HCT116 (cell line): ENCODE results near the gene TMEM40. TPM values are rescaled to one million over a fixed set of nuclear protein-coding genes. Genes with fewer than 3 reads are reported as not detected.

Experiments used
- ATAC-seq: fragments of 200-7000 bp; cut with Tn5 transposase; 2 replicates; pipeline ENCODE4 v1.9.1; 2020; ENCODE audit warnings: mild to moderate bottlenecking, moderate library complexity
- BruUV-seq: library from RNA; stranded (reverse); fragments of 400-500 nt; replicated peaks from 2 replicates; lab custom pipeline; 2021; lab: Mats Ljungman, UMichigan
- CTCF ChIA-PET: fragments of 300-600 bp; sonication (Branson Sonifier 250); formaldehyde crosslinking; loops from one replicate; lab custom pipeline; 2021; ENCODE audit warnings: antibody characterized with exemption; lab: Charles Lee
- POLR2A ChIA-PET: fragments of 300-600, 350-600 bp; sonication (Branson Sonifier 250); formaldehyde crosslinking; loops from one replicate; lab custom pipeline; 2021; ENCODE audit warnings: antibody characterized with exemption; lab: Charles Lee
- RAD21 ChIA-PET, 2 experiments: fragments of 300-600 bp; sonication (Branson Sonifier 250); formaldehyde crosslinking; loops; one replicate each; lab custom pipeline; 2023; ENCODE audit warnings: low total read pairs in 2 of 2; ENCODE audit not compliant: uncharacterized antibody in 2 of 2, unreplicated experiment in 2 of 2, low non-redundant PET in 1 of 2; lab: Charles Lee
- DNase-seq: peaks from one replicate; pipeline ENCODE4 v3.0.0-alpha.2; 2010; ENCODE audit warnings: low read depth, low spot score
- H2AFZ ChIP-seq: fragments of 200-600 bp; shearing (Covaris generic), sonication (generic); 2 replicates; pipeline ENCODE4 v1.6.1; 2017; ENCODE audit warnings: low read depth, mixed run types, mixed read lengths, antibody characterized with exemption, low read length; ENCODE audit not compliant: poor library complexity, severe bottlenecking
- H3K27ac ChIP-seq: 2 replicates; pipeline ENCODE4 v1.5.1; 2012; ENCODE audit warnings: low read depth, low read length
- H3K27me3 ChIP-seq: fragments of 200-600 bp; sonication (generic); 2 replicates; pipeline ENCODE4 v1.6.1; 2016; ENCODE audit warnings: mixed run types, low read length, mixed read lengths; ENCODE audit not compliant: insufficient read depth
- H3K36me3 ChIP-seq, 2 experiments: fragments of 200-500 bp in 1 of 2; fragments of 200-600 bp in 1 of 2; sonication (Bioruptor generic) in 1 of 2; sonication (generic) in 1 of 2; 2 replicates each; pipeline versions ENCODE4 v1.5.1 to v1.6.1; 2014 to 2016; ENCODE audit warnings: low read length in 2 of 2, inconsistent platforms in 1 of 2, mixed read lengths in 1 of 2, mixed run types in 1 of 2; ENCODE audit not compliant: insufficient read depth in 2 of 2, control insufficient read depth in 1 of 2
- H3K4me1 ChIP-seq, 2 experiments: fragments of 200-600 bp in 1 of 2; sonication (generic) in 1 of 2; 2 replicates each; pipeline versions ENCODE4 v1.5.1 to v1.6.1; 2012 to 2017; ENCODE audit warnings: low read length in 2 of 2, inconsistent platforms in 1 of 2, mild to moderate bottlenecking in 1 of 2, mixed read lengths in 1 of 2, mixed run types in 1 of 2, moderate library complexity in 1 of 2; ENCODE audit not compliant: insufficient read depth in 2 of 2, control insufficient read depth in 1 of 2
- H3K4me2 ChIP-seq: fragments of 200-600 bp; sonication (generic); 2 replicates; pipeline ENCODE4 v1.6.1; 2017; ENCODE audit warnings: mixed run types, low read length, mixed read lengths
- H3K4me3 ChIP-seq, 2 experiments: fragments of 200-600 bp in 1 of 2; sonication (generic) in 1 of 2; replicated peaks in 1 of 2; 2 replicates each; pipeline ENCODE4 v1.5.1; 2011 to 2016; ENCODE audit warnings: low read length in 2 of 2, control low read depth in 1 of 2, low read depth in 1 of 2, mild to moderate bottlenecking in 1 of 2, mixed read lengths in 1 of 2, mixed run types in 1 of 2
- H3K79me2 ChIP-seq: fragments of 200-600 bp; sonication (generic); 2 replicates; pipeline ENCODE4 v1.6.1; 2017; ENCODE audit warnings: mild to moderate bottlenecking, mixed run types, low read length, moderate library complexity, mixed read lengths; ENCODE audit not compliant: insufficient read depth
- H3K9ac ChIP-seq: fragments of 200-600 bp; sonication (generic); 2 replicates; pipeline ENCODE4 v1.6.1; 2016; ENCODE audit warnings: low read length, mixed read lengths
- H3K9me2 ChIP-seq: fragments of 200-600 bp; sonication (generic), shearing (Covaris generic); 2 replicates; pipeline ENCODE4 v1.6.1; 2017; ENCODE audit warnings: mixed run types, mild to moderate bottlenecking, moderate library complexity; ENCODE audit not compliant: insufficient read depth
- H3K9me3 ChIP-seq, 2 experiments: fragments of 200-500 bp in 1 of 2; fragments of 200-600 bp in 1 of 2; sonication (Bioruptor generic) in 1 of 2; sonication (generic) in 1 of 2; 2 replicates each; pipeline ENCODE4 v1.6.1; 2014 to 2017; ENCODE audit warnings: low read length in 2 of 2, mixed read lengths in 2 of 2, inconsistent platforms in 1 of 2, low read depth in 1 of 2, mild to moderate bottlenecking in 1 of 2, mixed run types in 1 of 2, moderate library complexity in 1 of 2; ENCODE audit not compliant: control insufficient read depth in 1 of 2, insufficient read depth in 1 of 2
- H4K20me1 ChIP-seq: fragments of 200-600 bp; sonication (generic), shearing (Covaris generic); 2 replicates; pipeline ENCODE4 v1.6.1; 2017; ENCODE audit warnings: mixed run types, mild to moderate bottlenecking, moderate library complexity; ENCODE audit not compliant: insufficient read depth
- CEBPB ChIP-seq: IDR thresholded peaks from 2 replicates; pipeline ENCODE4 v1.6.1; 2012; ENCODE audit warnings: low read depth
- EGR1 ChIP-seq: IDR thresholded peaks from 2 replicates; pipeline ENCODE4 v1.6.1; 2012; ENCODE audit warnings: low read depth
- EZH2phosphoT487 ChIP-seq: fragments of 200-600 bp; IDR thresholded peaks from 2 replicates; pipeline ENCODE4 v1.6.1; 2018; ENCODE audit warnings: antibody characterized with exemption, borderline replicate concordance
- FOSL1 ChIP-seq: IDR thresholded peaks from 2 replicates; pipeline ENCODE4 v1.6.1; 2012; ENCODE audit warnings: low read depth
- JUND ChIP-seq: IDR thresholded peaks from 2 replicates; pipeline ENCODE4 v1.6.1; 2012
- MAX ChIP-seq: IDR thresholded peaks from 2 replicates; pipeline ENCODE4 v1.6.1; 2012
- POLR2A ChIP-seq: IDR thresholded peaks from 2 replicates; pipeline ENCODE4 v1.7.0; 2011; ENCODE audit warnings: borderline replicate concordance; ENCODE audit not compliant: insufficient read depth, insufficient read length; ENCODE audit errors: extremely low read depth
- RAD21 ChIP-seq: IDR thresholded peaks from 2 replicates; pipeline ENCODE4 v1.6.1; 2012; ENCODE audit warnings: low read depth, mild to moderate bottlenecking
- SP1 ChIP-seq: IDR thresholded peaks from 2 replicates; pipeline ENCODE4 v1.6.1; 2012; ENCODE audit warnings: low read depth
- SRF ChIP-seq: IDR thresholded peaks from 2 replicates; pipeline ENCODE4 v1.6.1; 2012; ENCODE audit warnings: low read depth
- YY1 ChIP-seq: IDR thresholded peaks from 2 replicates; pipeline ENCODE4 v1.6.1; 2011; ENCODE audit warnings: low read length, low read depth, moderate library complexity, mild to moderate bottlenecking; ENCODE audit not compliant: insufficient replicate concordance; ENCODE audit errors: extremely low read depth
- ZNF274 ChIP-seq: fragments of 200-500 bp; sonication (Bioruptor generic); IDR thresholded peaks from 2 replicates; pipeline ENCODE4 v1.6.1; 2014; ENCODE audit warnings: mild to moderate bottlenecking, low read depth, low read length, inconsistent platforms
- intact Hi-C: fragments of 100-400 bp; cut with micrococcal nuclease; formaldehyde crosslinking; loops from 2 replicates; pipeline ENCODE4 v1.10.0; 2022
- total RNA-seq: library from RNA; stranded (reverse); gene quantifications from one replicate; pipeline ENCODE4 v1.2.1, GENCODE V29; 2021; ENCODE audit not compliant: unreplicated experiment
- TF ChIP-seq, protein P1 (sequence below): IDR thresholded peaks from 2 replicates; pipeline ENCODE4 v1.6.1; 2012; ENCODE audit warnings: low read depth
- TF ChIP-seq, protein P2 (sequence below): IDR thresholded peaks from 2 replicates; pipeline ENCODE4 v1.6.1; 2012
- TF ChIP-seq, protein P3 (sequence below): IDR thresholded peaks from 2 replicates; pipeline ENCODE4 v1.6.1; 2011; ENCODE audit warnings: mild to moderate bottlenecking, low read length, moderate library complexity; ENCODE audit not compliant: insufficient replicate concordance; ENCODE audit errors: extremely low read depth

Gene TMEM40
- total RNA-seq, 1 experiment from 2014 or later, result 12.3 TPM

GRCh38 chr3:12793701-12794100, 34.6 kb upstream of the TMEM40 start (continued):
- TF ChIP-seq CEBPB, result no peak
- TF ChIP-seq EZH2phosphoT487, result no peak
- TF ChIP-seq, protein P1, sequence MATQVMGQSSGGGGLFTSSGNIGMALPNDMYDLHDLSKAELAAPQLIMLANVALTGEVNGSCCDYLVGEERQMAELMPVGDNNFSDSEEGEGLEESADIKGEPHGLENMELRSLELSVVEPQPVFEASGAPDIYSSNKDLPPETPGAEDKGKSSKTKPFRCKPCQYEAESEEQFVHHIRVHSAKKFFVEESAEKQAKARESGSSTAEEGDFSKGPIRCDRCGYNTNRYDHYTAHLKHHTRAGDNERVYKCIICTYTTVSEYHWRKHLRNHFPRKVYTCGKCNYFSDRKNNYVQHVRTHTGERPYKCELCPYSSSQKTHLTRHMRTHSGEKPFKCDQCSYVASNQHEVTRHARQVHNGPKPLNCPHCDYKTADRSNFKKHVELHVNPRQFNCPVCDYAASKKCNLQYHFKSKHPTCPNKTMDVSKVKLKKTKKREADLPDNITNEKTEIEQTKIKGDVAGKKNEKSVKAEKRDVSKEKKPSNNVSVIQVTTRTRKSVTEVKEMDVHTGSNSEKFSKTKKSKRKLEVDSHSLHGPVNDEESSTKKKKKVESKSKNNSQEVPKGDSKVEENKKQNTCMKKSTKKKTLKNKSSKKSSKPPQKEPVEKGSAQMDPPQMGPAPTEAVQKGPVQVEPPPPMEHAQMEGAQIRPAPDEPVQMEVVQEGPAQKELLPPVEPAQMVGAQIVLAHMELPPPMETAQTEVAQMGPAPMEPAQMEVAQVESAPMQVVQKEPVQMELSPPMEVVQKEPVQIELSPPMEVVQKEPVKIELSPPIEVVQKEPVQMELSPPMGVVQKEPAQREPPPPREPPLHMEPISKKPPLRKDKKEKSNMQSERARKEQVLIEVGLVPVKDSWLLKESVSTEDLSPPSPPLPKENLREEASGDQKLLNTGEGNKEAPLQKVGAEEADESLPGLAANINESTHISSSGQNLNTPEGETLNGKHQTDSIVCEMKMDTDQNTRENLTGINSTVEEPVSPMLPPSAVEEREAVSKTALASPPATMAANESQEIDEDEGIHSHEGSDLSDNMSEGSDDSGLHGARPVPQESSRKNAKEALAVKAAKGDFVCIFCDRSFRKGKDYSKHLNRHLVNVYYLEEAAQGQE, result no peak
- TF ChIP-seq, protein P2, sequence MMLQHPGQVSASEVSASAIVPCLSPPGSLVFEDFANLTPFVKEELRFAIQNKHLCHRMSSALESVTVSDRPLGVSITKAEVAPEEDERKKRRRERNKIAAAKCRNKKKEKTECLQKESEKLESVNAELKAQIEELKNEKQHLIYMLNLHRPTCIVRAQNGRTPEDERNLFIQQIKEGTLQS, result no peak
- TF ChIP-seq EGR1, result no peak
- no peak for TF ChIP-seq JUND
- TF ChIP-seq YY1, result no peak
- TF ChIP-seq ZNF274, result no peak

GRCh38 chr3:12791430-12791829, 32.4 kb upstream of the TMEM40 start:
- RAD21 ChIA-PET, result no interaction called here

More at GRCh38 chr3:12791430-12791829, 32.4 kb upstream of the TMEM40 start:
- Histone ChIP-seq H3K4me1 (no peaks in the 10 kb centered on the region), H3K27ac (no peak overlapping the region), H4K20me1 (no peaks in the 10 kb centered on the region), H3K9ac (no peak overlapping the region), H3K4me3 (no peak overlapping the region), H3K9me3 (no peaks in the 10 kb centered on the region), H3K79me2 (no peaks in the 10 kb centered on the region), H2AFZ (no peak overlapping the region), H3K27me3 (no peaks in the 10 kb centered on the region), H3K9me2 (no peaks in the 10 kb centered on the region), H3K4me2 (no peak overlapping the region), H3K36me3 (no peaks in the 10 kb centered on the region)
- no peak for TF ChIP-seq SRF
- TF ChIP-seq MAX, result no peak
- TF ChIP-seq, protein P3, sequence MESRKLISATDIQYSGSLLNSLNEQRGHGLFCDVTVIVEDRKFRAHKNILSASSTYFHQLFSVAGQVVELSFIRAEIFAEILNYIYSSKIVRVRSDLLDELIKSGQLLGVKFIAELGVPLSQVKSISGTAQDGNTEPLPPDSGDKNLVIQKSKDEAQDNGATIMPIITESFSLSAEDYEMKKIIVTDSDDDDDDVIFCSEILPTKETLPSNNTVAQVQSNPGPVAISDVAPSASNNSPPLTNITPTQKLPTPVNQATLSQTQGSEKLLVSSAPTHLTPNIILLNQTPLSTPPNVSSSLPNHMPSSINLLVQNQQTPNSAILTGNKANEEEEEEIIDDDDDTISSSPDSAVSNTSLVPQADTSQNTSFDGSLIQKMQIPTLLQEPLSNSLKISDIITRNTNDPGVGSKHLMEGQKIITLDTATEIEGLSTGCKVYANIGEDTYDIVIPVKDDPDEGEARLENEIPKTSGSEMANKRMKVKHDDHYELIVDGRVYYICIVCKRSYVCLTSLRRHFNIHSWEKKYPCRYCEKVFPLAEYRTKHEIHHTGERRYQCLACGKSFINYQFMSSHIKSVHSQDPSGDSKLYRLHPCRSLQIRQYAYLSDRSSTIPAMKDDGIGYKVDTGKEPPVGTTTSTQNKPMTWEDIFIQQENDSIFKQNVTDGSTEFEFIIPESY, result no peak
- no peak for TF ChIP-seq EGR1
- TF ChIP-seq POLR2A, result no peak
- TF ChIP-seq JUND, result no peak
- TF ChIP-seq ZNF274, result no peak
- no peak for TF ChIP-seq RAD21
- TF ChIP-seq FOSL1, result no peak
- no peak for TF ChIP-seq CEBPB
- no peak for TF ChIP-seq SP1
- TF ChIP-seq EZH2phosphoT487, result no peak
- ChIA-PET POLR2A (no interaction called here), CTCF (interaction anchor here (0.8 kb wide), 1 partner anchor 16 kb away, joined by 3 read pairs; no protein-coding TSS in a partner anchor)
- no peak for ATAC-seq
- no TSS peak for BruUV-seq
- intact Hi-C loops, result no loop called here
- DNase-seq, result no peak
